HG03108 (cell line): ENCODE measurements around the gene PSME1.

Experiments used
- ATAC-seq: cut with Tn5 transposase; IDR thresholded peaks from one replicate; pipeline ENCODE4 v1.9.1; 2021; ENCODE audit warnings: moderate library complexity; ENCODE audit not compliant: unreplicated experiment

Gene PSME1

GRCh38 chr14:24135834-24136683, at the start of gene PSME1:
PSME1 (plus strand) TSS chr14:24136194; CDS start chr14:24136263, 69 bp downstream.
- peak; percentile 79 for ATAC-seq

- no peak for ATAC-seq
Observed at GRCh38 chr14:24087004-24087403, 49.0 kb upstream of the PSME1 start.

GRCh38 chr14:24088095-24088494, 47.9 kb upstream of the PSME1 start:
- no peak for ATAC-seq

GRCh38 chr14:24089890-24090289, 46.1 kb upstream of the PSME1 start:
- ATAC-seq: no peak

- ATAC-seq: no peak
Observed at GRCh38 chr14:24092110-24092504, 43.9 kb upstream of the PSME1 start.

GRCh38 chr14:24092505-24093206, 43.3 kb upstream of the PSME1 start:
- ATAC-seq: no peak

- no peak for ATAC-seq
Observed at GRCh38 chr14:24093207-24093900, 42.6 kb upstream of the PSME1 start.

- ATAC-seq: peak; percentile 33
Observed at GRCh38 chr14:24093901-24094840, 41.8 kb upstream of the PSME1 start, which contains the start of gene PCK2. PCK2 (plus strand) TSS chr14:24094311; CDS start chr14:24094406, 95 bp downstream.

- ATAC-seq: no peak
Observed at GRCh38 chr14:24094841-24095270, 41.1 kb upstream of the PSME1 start.

GRCh38 chr14:24095271-24096068, 40.5 kb upstream of the PSME1 start:
- peak; percentile 65 for ATAC-seq

GRCh38 chr14:24096545-24097181, 39.3 kb upstream of the PSME1 start:
- ATAC-seq: no peak

- ATAC-seq: no peak
Observed at GRCh38 chr14:24098229-24098926, 37.6 kb upstream of the PSME1 start.

GRCh38 chr14:24098927-24099813, 36.8 kb upstream of the PSME1 start:
- ATAC-seq: no peak

GRCh38 chr14:24100197-24100981, 35.6 kb upstream of the PSME1 start:
- no peak for ATAC-seq

GRCh38 chr14:24100982-24101494, 35.0 kb upstream of the PSME1 start:
- no peak for ATAC-seq

- ATAC-seq: no peak
Observed at GRCh38 chr14:24102357-24103048, 33.5 kb upstream of the PSME1 start.
